Stimulated activated CD4-positive, alpha-beta T cell treated with anti-CD3 and anti-CD28 coated beads, TNF-alpha, amount 100 ng/mL, for 1 hour (primary cell): ENCODE results near the gene SMIM35.

ENCODE experiments used
- DNase-seq, 3 donors: peaks; one replicate each; pipeline ENCODE4 v3.0.0-alpha.2; 2020; ENCODE audit warnings: low read depth in 3 of 3, low spot score in 1 of 3

SMIM35 gene

GRCh38 chr11:118060081-118060661, 26.6 kb downstream of the SMIM35 start:
- no peak for DNase-seq

GRCh38 chr11:118059246-118059940, 27.4 kb downstream of the SMIM35 start:
- DNase-seq, result no peak

- no peak for DNase-seq
Measured at GRCh38 chr11:118058311-118059245, 28.2 kb downstream of the SMIM35 start.

GRCh38 chr11:118057251-118058145, 29.3 kb downstream of the SMIM35 start:
- no peak for DNase-seq

- DNase-seq, result no peak
Measured at GRCh38 chr11:118056806-118057205, 30.0 kb downstream of the SMIM35 start.

- DNase-seq, result no peak
Measured at GRCh38 chr11:118055966-118056365, 30.8 kb downstream of the SMIM35 start.

- DNase-seq, result no peak
Measured at GRCh38 chr11:118054712-118055640, 31.8 kb downstream of the SMIM35 start.

- DNase-seq, result no peak
Measured at GRCh38 chr11:118052581-118053206, 34.1 kb downstream of the SMIM35 start.

GRCh38 chr11:118051611-118052461, 34.9 kb downstream of the SMIM35 start:
- DNase-seq, result peak; percentile 26 to 52 (median 48)

GRCh38 chr11:118051136-118051610, 35.6 kb downstream of the SMIM35 start:
- DNase-seq, result no peak

- no peak for DNase-seq
Measured at GRCh38 chr11:118050208-118050891, 36.4 kb downstream of the SMIM35 start.

- no peak for DNase-seq
Measured at GRCh38 chr11:118049771-118050170, 37.0 kb downstream of the SMIM35 start.

- no peak for DNase-seq
Measured at GRCh38 chr11:118048472-118049370, 38.0 kb downstream of the SMIM35 start.

- DNase-seq, result no peak
Measured at GRCh38 chr11:118047749-118048148, 39.0 kb downstream of the SMIM35 start.

- DNase-seq, result no peak
Measured at GRCh38 chr11:118046964-118047700, 39.6 kb downstream of the SMIM35 start.
